ENCODE data around the gene JAKMIP2.

JAKMIP2 gene

DNA sequence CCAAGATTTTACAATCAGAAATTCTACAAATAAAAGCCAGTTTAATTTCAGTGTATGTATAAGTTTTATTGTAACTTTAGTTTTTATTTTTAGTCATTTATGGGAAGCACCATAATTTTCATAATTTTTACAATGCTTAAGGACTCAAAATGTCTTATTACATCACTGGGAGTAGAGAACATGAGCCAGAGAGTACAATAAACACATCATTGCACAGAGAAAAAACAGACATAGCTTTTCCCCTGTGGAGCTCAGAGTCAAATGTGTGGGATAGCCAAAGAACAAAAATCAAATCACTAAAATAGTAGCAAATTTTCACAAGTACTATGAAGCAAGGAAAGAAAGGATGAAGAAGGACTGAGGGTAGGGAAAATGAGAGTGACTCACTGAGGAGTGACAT lies 5.5 kb upstream of the JAKMIP2 start:
- no peak overlapping the region for H2AFZ ChIP-seq (ENCODE audit: low read depth, low read length, severe bottlenecking)
- no peaks in the 10 kb centered on the region for H3K9me3 ChIP-seq (ENCODE audit: insufficient read depth, low read length)
- no peak overlapping the region for H3K4me2 ChIP-seq (ENCODE audit: low read depth, low read length, poor library complexity, severe bottlenecking)
- no peaks in the 10 kb centered on the region; the same call in 1 of the 2 replicates for H3K27me3 ChIP-seq (ENCODE audit: low read length)
- H3K36me3 ChIP-seq (ENCODE audit: low read length): no peaks in the 10 kb centered on the region
- no peaks in the 10 kb centered on the region for H3K9me2 ChIP-seq (replicated peaks; ENCODE audit: insufficient read depth, low read length)
- H4K20me1 ChIP-seq (ENCODE audit: low read depth, low read length): no peaks in the 10 kb centered on the region
- no peak overlapping the region for H3K27ac ChIP-seq (ENCODE audit: low read depth, low read length)
- no peak overlapping the region for H3K9ac ChIP-seq (ENCODE audit: low read length)
- no peaks in the 10 kb centered on the region for H3F3A ChIP-seq (ENCODE audit: insufficient read depth)
- TF ChIP-seq, protein P1, sequence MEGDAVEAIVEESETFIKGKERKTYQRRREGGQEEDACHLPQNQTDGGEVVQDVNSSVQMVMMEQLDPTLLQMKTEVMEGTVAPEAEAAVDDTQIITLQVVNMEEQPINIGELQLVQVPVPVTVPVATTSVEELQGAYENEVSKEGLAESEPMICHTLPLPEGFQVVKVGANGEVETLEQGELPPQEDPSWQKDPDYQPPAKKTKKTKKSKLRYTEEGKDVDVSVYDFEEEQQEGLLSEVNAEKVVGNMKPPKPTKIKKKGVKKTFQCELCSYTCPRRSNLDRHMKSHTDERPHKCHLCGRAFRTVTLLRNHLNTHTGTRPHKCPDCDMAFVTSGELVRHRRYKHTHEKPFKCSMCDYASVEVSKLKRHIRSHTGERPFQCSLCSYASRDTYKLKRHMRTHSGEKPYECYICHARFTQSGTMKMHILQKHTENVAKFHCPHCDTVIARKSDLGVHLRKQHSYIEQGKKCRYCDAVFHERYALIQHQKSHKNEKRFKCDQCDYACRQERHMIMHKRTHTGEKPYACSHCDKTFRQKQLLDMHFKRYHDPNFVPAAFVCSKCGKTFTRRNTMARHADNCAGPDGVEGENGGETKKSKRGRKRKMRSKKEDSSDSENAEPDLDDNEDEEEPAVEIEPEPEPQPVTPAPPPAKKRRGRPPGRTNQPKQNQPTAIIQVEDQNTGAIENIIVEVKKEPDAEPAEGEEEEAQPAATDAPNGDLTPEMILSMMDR (IDR thresholded peaks at IDR 0.05; ENCODE audit: insufficient read depth, low read length, poor library complexity, severe bottlenecking): no peak
- TF ChIP-seq EZH2phosphoT487 (conservative IDR thresholded peaks at IDR 0.05; ENCODE audit: low read length): no peak
- no peak overlapping the region for H3K4me3 ChIP-seq (ENCODE audit: insufficient read depth, low read length, poor library complexity, severe bottlenecking)
- no peaks in the 10 kb centered on the region for H3K79me2 ChIP-seq (ENCODE audit: insufficient read depth, low read length)

DNA sequence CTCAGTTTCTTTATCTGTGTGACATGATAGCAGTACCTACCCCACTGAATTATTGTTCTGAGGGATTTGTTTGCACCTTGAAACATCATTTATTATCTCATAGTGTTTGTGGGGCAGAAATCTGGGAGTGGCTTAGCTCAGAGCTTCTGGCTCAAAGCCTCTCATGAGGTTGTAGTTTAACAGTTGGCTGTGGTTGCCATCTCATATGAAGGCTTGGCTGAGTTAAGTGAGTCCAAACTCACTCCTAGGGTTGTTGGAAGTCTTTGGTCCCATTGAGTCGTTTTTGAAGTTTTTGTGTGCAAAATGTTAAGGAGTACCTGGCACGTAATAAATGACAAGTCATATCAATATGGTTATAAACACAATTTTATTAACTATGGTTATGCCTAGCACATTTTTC lies 3.6 kb upstream of the JAKMIP2 start:
- no peak overlapping the region for H3K4me3 ChIP-seq (ENCODE audit: insufficient read depth, low read length, poor library complexity, severe bottlenecking)
- H3K79me2 ChIP-seq (ENCODE audit: insufficient read depth, low read length): no peaks in the 10 kb centered on the region
- H3K9ac ChIP-seq (ENCODE audit: low read length): no peak overlapping the region
- H4K20me1 ChIP-seq (ENCODE audit: low read depth, low read length): no peaks in the 10 kb centered on the region
- H3K27ac ChIP-seq (ENCODE audit: low read depth, low read length): no peak overlapping the region
- no peaks in the 10 kb centered on the region for H3K36me3 ChIP-seq (ENCODE audit: low read length)
- H2AFZ ChIP-seq (ENCODE audit: low read depth, low read length, severe bottlenecking): no peak overlapping the region
- no peaks in the 10 kb centered on the region; the same call in 1 of the 2 replicates for H3K27me3 ChIP-seq (ENCODE audit: low read length)
- TF ChIP-seq EZH2phosphoT487 (conservative IDR thresholded peaks at IDR 0.05; ENCODE audit: low read length): no peak
- TF ChIP-seq, protein P1 (IDR thresholded peaks at IDR 0.05; ENCODE audit: insufficient read depth, low read length, poor library complexity, severe bottlenecking): no peak
- H3K9me3 ChIP-seq (ENCODE audit: insufficient read depth, low read length): no peaks in the 10 kb centered on the region
- no peak overlapping the region for H3K4me2 ChIP-seq (ENCODE audit: low read depth, low read length, poor library complexity, severe bottlenecking)
- no peaks in the 10 kb centered on the region for H3F3A ChIP-seq (ENCODE audit: insufficient read depth)
- H3K9me2 ChIP-seq (replicated peaks; ENCODE audit: insufficient read depth, low read length): no peaks in the 10 kb centered on the region

DNA sequence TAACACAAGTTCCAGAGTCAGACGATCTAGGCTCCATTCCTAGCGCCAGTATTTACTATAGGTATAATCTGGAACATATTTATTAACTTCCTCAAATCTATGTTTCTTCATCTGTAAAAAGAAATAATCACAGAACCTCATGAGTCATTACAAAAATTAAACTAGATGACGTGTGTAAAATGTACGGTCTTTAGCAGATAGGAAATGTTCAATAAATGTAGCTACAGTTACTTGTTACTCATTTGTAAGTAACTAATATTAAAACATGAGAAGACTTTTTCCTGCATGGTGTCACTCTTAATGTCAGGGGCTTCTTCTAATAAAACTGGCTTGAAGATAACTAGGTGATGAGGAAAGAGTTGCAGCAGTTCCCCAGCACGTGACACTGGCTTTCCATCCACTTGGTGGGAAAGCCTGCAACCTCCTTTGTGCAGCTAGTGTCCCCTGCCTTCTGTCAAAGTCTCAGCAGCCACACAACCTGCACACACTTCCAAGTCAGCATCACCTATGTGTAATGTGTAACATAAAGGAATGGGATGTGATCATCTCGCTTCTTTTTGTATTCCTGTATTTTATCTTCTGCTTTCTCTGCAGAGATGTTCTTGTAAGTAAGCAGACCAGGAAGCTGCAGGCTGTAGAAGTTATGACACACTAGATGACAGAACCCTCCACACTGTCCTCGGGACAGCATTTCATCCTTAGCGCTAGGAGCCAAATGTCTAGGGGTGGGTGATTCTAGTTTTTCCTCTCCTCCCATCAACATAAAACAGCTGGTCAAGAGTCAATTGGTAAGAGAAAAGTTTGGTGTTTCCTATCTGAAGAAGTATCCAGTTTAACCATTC lies 1.8 kb upstream of the JAKMIP2 start:
- TF ChIP-seq, protein P1 (IDR thresholded peaks at IDR 0.05; ENCODE audit: insufficient read depth, low read length, poor library complexity, severe bottlenecking): no peak
- TF ChIP-seq EZH2phosphoT487 (conservative IDR thresholded peaks at IDR 0.05; ENCODE audit: low read length): no peak
- no peak overlapping the region for H3K4me2 ChIP-seq (ENCODE audit: low read depth, low read length, poor library complexity, severe bottlenecking)
- H3K9me3 ChIP-seq (ENCODE audit: insufficient read depth, low read length): no peaks in the 10 kb centered on the region
- H4K20me1 ChIP-seq (ENCODE audit: low read depth, low read length): no peaks in the 10 kb centered on the region
- no peak overlapping the region for H2AFZ ChIP-seq (ENCODE audit: low read depth, low read length, severe bottlenecking)
- no peaks in the 10 kb centered on the region; the same call in 1 of the 2 replicates for H3K27me3 ChIP-seq (ENCODE audit: low read length)
- H3F3A ChIP-seq (ENCODE audit: insufficient read depth): no peaks in the 10 kb centered on the region
- H3K27ac ChIP-seq (ENCODE audit: low read depth, low read length): no peak overlapping the region
- H3K79me2 ChIP-seq (ENCODE audit: insufficient read depth, low read length): no peaks in the 10 kb centered on the region
- H3K9ac ChIP-seq (ENCODE audit: low read length): no peak overlapping the region
- no peak overlapping the region for H3K4me3 ChIP-seq (ENCODE audit: insufficient read depth, low read length, poor library complexity, severe bottlenecking)
- no peaks in the 10 kb centered on the region for H3K9me2 ChIP-seq (replicated peaks; ENCODE audit: insufficient read depth, low read length)
- H3K36me3 ChIP-seq (ENCODE audit: low read length): no peaks in the 10 kb centered on the region

All from SU-DHL-6 (cell line).